Nephron (organoid): Measurements from ENCODE around the gene TNNC1.

Experiments
- H3K27ac Mint-ChIP-seq, 3 experiments: 2 replicates each; pipeline ENCODE4 v1.8.0; 2020; ENCODE audit warnings: mixed read lengths in 3 of 3, mild to moderate bottlenecking in 2 of 3, moderate library complexity in 1 of 3
- H3K27me3 Mint-ChIP-seq: 2 replicates; pipeline ENCODE4 v1.8.0; 2021; ENCODE audit warnings: low read depth, mild to moderate bottlenecking, moderate library complexity, mixed read lengths
- H3K36me3 Mint-ChIP-seq: 2 replicates; pipeline ENCODE4 v1.8.0; 2020; ENCODE audit warnings: low read depth, mixed read lengths
- H3K4me1 Mint-ChIP-seq: 2 replicates; pipeline ENCODE4 v1.8.0; 2020; ENCODE audit warnings: mixed read lengths
- H3K4me3 Mint-ChIP-seq, 3 experiments: 2 replicates each; pipeline ENCODE4 v1.8.0; 2020; ENCODE audit warnings: mild to moderate bottlenecking in 3 of 3, mixed read lengths in 3 of 3, moderate library complexity in 2 of 3
- H3K9me3 Mint-ChIP-seq: 2 replicates; pipeline ENCODE4 v1.8.0; 2020; ENCODE audit warnings: mixed read lengths
- CTCF ChIP-seq, 3 experiments: fragments of 200-600 bp; sonication (generic); IDR thresholded peaks; one replicate each; pipeline ENCODE4 v1.5.0; 2021; ENCODE audit warnings: antibody characterized with exemption in 3 of 3; ENCODE audit not compliant: unreplicated experiment in 3 of 3

Gene TNNC1

GRCh38 chr3:52487050-52487787 lies 33.4 kb upstream of the TNNC1 start:
- H3K4me1 Mint-ChIP-seq, result peaks cover 27% of the 10 kb centered on the region
- H3K27me3 Mint-ChIP-seq, result no peaks in the 10 kb centered on the region
- no peaks in the 10 kb centered on the region for H3K9me3 Mint-ChIP-seq
- H3K27ac Mint-ChIP-seq, result no peak overlapping the region
- no peak overlapping the region for H3K4me3 Mint-ChIP-seq
- TF ChIP-seq CTCF (IDR thresholded peaks at IDR 0.05; ENCODE audit: unreplicated experiment in 3 of 3), result no peak
- peaks cover 40% of the 10 kb centered on the region for H3K36me3 Mint-ChIP-seq

GRCh38 chr3:52484680-52485461 lies 31.0 kb upstream of the TNNC1 start:
- Mint-ChIP-seq H3K4me1 (peaks cover 27% of the 10 kb centered on the region), H3K27me3 (no peaks in the 10 kb centered on the region), H3K27ac (peak overlapping the region in 1 of 3 experiments; percentile 91), H3K4me3 (no peak overlapping the region), H3K9me3 (no peaks in the 10 kb centered on the region), H3K36me3 (peaks cover 42% of the 10 kb centered on the region)
- TF ChIP-seq CTCF (IDR thresholded peaks at IDR 0.05; ENCODE audit: unreplicated experiment in 3 of 3), result no peak

DNA sequence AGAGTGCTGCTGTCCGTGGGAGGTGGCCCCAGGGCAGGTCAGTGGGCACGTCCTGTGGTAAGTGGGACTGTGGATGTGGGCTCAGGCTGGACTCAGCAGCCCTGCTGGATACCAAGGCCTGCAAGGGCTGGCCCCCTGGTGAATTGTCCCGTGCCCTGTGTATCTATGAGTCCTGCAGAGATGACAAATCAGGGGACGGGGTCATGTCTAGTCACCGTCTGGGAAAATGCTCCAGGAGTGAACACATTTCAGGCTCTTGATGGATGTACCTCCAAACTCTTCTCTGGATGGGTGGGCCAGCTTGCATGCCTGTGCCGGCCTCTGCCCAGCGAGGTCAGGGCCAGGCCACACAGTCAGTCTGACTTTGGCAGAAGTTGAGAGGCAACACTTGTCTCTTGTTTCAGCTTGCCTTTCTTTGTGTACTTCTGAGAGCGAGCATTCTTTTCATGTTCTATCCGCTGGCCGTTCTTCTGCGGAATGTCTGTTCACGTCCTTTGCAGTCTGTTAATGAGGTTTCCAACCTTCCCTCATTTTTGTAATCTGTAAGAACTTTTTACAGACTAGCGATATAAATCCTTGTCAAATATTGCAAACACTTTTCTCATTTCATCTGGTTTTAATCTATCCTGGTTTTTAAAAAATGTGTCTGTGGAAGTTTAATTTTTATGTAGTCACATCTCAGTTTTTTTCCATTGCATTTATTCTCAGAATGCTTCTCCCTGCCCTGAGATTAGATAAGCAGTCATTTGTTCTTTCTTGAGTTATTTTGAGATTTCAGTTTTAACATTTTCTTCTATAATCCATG lies 29.9 kb upstream of the TNNC1 start:
- peak overlapping the region; percentile 88 to 94 (median 91) for H3K27ac Mint-ChIP-seq
- H3K9me3 Mint-ChIP-seq, result no peaks in the 10 kb centered on the region
- no peaks in the 10 kb centered on the region for H3K27me3 Mint-ChIP-seq
- TF ChIP-seq CTCF (IDR thresholded peaks at IDR 0.05; ENCODE audit: unreplicated experiment in 3 of 3), result no peak
- H3K36me3 Mint-ChIP-seq, result peaks cover 49% of the 10 kb centered on the region
- H3K4me1 Mint-ChIP-seq, result peaks cover 27% of the 10 kb centered on the region
- H3K4me3 Mint-ChIP-seq, result no peak overlapping the region

DNA sequence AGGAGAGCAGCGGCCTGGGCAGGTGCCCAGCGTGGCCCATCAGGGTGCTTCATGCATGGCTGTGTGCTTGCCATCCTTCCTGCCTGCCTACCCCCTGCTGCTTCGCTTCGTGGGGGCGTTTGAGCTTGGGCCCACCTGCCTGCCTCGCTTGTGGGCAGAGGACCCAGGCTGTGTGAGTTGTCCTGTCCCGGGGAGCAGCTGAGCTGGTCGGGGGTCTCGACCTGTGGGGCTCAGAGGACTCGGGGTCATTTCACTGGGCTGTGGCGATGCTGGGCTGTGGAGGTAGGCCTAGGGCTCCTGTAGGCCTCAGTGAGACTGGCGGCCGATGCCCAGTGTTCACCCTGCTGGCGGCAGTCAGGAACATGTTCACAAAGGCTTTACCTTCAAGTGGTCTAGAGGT lies 29.2 kb upstream of the TNNC1 start:
- Mint-ChIP-seq H3K4me1 (peaks cover 27% of the 10 kb centered on the region), H3K4me3 (no peak overlapping the region), H3K27me3 (no peaks in the 10 kb centered on the region), H3K27ac (peak overlapping the region; percentile 88 to 94 (median 91)), H3K36me3 (peaks cover 54% of the 10 kb centered on the region), H3K9me3 (no peaks in the 10 kb centered on the region)
- no peak for TF ChIP-seq CTCF (IDR thresholded peaks at IDR 0.05; ENCODE audit: unreplicated experiment in 3 of 3)

DNA sequence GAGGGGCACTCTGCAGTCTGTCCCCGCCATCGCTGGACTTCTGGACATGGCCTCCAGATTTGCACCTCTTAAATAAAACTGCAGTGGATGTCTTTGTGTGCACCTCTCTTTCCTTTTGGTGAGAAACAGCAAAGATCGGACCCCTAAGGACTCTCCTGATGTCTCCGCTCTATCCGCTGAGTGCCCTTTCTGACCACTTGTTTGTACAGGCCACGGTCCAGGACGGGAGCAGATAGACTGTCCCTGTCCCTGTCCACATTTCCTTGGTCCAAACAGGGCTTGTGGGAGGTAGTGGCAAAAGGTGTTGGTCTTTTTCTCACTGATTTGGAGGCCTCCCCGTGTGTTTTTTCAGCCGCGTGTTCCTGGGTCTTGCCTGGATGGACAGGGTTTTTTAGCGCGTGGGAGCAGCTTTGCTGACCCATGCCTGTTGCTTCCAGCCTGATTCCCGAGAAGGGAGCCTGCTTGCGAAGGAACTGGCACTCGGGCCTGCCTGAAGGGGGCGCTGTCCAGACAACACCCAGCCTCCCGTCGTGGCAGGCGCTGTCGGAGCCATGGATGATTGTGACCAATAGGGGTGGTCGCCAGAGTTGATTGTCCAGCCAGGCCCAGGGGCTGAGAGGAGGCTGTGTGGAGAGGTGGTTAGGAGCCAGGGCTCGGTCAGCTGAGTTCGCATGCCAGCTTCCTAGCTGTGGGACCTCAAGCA lies 28.1 kb upstream of the TNNC1 start:
- H3K9me3 Mint-ChIP-seq, result no peaks in the 10 kb centered on the region
- peak overlapping the region in 1 of 3 experiments; percentile 27 for H3K27ac Mint-ChIP-seq
- H3K36me3 Mint-ChIP-seq, result peaks cover 58% of the 10 kb centered on the region
- peak; percentile 26 to 50 (median 33) for TF ChIP-seq CTCF (IDR thresholded peaks at IDR 0.05; ENCODE audit: unreplicated experiment in 3 of 3)
- no peaks in the 10 kb centered on the region for H3K27me3 Mint-ChIP-seq
- peaks cover 27% of the 10 kb centered on the region for H3K4me1 Mint-ChIP-seq
- no peak overlapping the region for H3K4me3 Mint-ChIP-seq
